GM21367 (cell line): ENCODE data around the gene PRDM16.

Experiments
- ATAC-seq: cut with Tn5 transposase; IDR thresholded peaks from one replicate; pipeline ENCODE4 v1.9.1; 2021; ENCODE audit not compliant: unreplicated experiment

Gene PRDM16

GRCh38 chr1:3290915-3291314 is 221.9 kb downstream of the PRDM16 start:
- no peak for ATAC-seq

DNA sequence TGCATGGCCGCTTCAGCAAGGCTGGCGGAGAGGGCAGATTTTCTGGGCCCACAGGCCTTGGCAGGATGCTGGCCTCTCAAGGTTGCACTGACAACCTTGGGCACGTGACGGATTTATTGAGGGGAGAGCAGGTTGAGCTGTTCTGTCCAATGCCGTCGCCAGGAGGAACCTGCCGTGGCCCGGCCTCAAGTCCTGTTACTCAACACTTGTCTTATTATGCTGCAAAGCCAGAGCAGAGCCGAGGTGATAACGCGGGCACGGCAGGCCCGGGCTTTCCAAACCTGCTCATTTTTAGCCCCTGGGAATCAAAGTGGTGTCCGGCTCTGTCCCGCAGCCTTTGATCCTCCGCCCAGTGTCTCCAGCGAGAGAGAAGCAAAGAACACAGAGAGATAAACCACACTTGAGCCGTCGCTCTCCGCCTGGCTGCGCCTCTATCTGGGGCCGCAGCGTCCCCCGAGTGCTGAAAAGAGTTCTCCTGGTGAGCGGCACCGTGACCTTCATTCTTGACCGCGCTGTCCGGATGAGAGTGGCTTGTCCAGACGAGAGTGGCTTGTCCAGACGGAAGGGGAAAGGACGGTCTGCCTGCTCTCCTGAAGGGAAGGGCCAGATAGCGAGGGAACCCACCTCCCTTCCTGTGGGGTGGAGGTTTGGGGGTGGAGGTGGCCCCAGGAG is 223.2 kb downstream of the PRDM16 start:
- ATAC-seq, result no peak

GRCh38 chr1:3292868-3293562 is 224.0 kb downstream of the PRDM16 start:
- no peak for ATAC-seq

DNA sequence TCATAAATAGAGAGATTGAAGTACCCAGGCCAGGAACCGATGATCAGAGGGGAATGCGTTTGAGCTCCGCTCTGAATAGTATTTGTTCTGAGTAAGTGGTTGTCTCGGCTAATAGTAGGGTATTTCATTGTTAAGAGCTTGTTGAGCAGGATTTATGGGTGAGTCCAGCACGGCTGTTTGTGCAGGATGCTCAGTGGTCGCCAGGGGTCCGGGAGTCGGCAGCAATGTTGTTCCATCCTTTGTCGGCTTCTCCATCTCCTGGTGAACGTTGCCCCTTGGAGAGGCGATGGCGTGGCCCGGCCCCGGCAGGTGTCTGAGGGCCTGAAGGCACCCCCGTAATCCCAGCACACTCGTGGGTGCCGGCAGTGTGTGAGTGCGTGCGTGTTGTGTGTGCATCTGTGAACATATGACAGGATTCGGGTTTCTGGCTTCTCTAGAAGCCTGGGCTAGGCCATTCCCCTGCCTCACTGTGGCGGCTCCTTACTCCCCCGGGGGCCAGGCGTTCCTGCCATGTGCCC is 224.6 kb downstream of the PRDM16 start:
- ATAC-seq, result no peak

DNA sequence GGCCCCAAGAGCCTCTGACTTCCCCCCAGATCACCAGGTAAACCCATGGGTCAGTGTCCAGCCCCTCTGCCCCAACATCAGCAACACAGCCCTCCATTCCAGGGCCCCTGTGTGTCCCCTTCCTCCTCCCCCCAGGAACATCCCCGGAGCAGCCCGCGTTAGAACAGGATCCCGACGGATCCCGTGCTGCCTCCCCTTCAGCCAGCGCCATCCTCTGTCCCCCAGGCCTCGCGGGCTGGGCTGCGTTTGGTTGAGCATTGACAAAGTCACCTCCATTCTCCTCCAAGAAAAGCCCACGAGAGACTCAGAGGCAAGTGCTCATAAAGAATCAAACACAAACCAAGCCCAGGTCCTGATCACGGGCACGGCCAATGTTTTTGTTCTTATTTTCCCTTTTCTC is 225.4 kb downstream of the PRDM16 start:
- ATAC-seq, result no peak

- ATAC-seq, result no peak
These were observed 226.8 kb downstream of the PRDM16 start for GRCh38 chr1:3295846-3296245.

- ATAC-seq, result no peak
These were observed 227.3 kb downstream of the PRDM16 start for GRCh38 chr1:3296326-3296725.

DNA sequence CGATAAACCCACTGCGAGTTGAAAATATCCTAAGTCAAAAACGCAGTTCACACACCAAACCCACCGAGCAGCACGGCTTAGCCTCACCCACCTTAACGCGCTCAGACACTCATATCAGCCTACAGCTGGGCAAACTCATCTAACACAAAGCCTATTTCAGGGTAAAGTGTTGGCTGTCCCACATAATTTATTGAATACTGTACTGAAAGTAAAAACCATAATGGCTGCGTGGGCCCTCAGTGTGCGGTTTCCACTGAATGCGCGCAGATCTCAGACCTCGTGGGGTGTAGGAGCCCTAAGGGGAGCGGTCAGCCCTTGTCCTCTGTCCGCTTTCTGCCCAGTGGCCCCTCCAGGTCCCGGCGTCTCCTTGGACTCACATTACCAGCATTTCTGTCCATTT is 227.8 kb downstream of the PRDM16 start:
- ATAC-seq, result no peak

- no peak for ATAC-seq
These were observed 228.8 kb downstream of the PRDM16 start for GRCh38 chr1:3297756-3298155.

DNA sequence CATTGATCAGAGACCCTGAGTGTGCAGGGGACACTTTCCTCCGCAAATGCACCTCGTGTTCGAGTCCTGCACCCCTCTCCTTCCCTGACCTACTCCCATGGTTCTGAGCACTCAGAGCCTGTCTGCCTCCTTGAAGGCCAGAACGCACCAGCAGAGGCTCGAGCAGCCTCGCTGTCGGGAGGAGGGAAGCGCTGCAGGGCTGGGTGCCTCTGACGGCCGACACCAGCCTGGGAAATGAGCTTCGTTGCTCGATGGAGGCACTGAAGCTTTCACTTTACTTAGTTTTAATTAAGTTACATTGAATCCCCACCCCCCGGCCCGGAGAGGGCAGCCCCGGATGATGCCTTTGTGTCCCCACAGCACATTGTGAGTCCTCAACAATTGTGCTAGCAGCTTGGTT is 229.2 kb downstream of the PRDM16 start:
- ATAC-seq, result no peak

- ATAC-seq, result no peak
These were observed 235.2 kb downstream of the PRDM16 start for GRCh38 chr1:3304246-3304645.

DNA sequence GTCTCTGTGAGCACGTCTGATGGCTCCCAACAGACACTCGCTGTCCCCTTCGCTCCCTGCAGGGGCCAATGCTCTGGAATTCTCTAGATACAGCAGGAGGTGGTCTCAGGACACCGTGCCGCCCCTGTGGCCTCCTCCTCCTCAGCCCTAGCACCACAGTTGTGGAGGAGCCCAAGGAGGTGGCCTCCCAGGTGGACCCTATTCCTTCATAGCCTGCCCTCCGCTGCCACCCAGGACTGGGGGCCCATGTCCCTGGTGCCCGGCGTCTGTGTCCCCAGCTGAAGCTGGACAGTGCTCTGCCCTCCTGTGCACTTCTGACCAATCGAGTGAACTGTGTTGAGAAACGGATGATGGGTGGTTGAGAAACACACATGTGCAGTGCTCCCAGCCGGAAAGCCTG is 235.7 kb downstream of the PRDM16 start:
- no peak for ATAC-seq

GRCh38 chr1:3305156-3305555 is 236.2 kb downstream of the PRDM16 start:
- no peak for ATAC-seq

GRCh38 chr1:3306583-3307291 is 237.7 kb downstream of the PRDM16 start:
- ATAC-seq, result no peak

DNA sequence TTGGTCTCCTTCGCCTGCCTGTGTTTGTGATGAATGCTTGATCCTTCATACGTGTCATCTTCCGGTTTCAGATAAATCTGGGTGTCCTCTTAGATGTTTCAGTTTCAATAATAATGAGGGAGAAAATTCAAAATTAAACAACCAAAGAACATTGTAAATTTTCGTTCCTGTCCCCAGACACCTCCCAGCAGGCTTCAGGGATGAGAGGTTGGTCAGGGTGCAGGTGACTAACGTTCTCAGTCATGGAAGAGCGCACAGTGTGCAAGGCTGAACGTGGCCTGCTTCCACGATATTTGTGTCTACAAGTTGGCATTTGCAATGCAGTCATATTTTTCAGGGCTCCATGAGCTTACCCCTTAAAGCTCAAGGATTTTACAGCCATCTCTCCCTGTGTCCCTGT is 238.4 kb downstream of the PRDM16 start:
- no peak for ATAC-seq

GRCh38 chr1:3308053-3308452 is 239.1 kb downstream of the PRDM16 start:
- no peak for ATAC-seq

DNA sequence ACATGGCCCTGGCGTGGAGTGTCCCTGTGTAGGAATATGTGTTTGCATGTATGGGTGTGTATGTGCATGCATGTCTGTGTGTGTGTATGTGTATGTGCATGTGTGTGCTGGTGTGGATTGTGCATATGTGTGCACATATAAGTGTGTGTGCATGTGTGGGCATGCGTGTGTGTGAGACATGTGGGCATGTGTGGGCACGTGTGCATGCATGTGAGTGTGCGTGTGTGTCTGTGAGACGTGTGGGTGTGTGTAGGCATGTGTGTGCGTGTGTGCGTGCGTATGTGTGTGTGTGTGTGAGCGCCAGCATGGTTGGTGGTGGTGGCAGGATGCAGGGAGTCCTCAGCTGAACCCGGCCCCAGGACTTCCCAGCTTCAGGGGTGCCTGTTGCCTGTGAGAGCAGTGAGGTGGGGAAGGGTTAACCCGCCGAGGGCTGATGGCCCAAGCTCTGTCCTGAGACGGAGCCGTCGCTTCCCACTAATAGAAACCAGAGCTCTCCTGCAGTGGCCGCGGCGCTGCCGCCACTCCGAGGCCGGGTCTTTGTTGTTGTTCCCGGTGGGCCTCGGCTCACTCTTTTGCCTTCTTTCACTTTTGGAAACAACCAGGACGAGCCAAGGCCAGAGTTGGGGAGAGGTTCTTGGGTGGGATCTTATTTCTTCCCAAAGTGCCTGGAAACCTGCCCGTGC is 241.9 kb downstream of the PRDM16 start:
- no peak for ATAC-seq

DNA sequence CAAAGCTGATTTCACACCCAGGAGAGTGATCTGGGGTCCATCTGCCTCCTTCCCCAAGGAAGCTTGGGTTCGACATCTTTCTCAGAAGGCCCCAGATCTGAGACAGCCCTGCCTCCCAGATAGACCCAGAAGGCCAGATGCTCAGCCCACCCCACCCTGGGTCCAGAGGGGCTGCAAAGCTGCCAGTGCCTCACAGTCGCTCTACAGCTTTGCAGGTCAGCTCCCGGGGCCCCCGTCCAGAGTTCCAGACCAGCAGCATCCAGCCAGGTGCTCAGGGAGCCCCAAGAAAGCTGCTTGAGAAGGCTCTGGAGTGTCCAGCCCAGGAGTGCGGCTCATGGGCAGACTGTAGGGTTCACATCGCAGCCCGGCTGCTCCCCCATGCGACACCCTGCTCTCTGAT is 242.7 kb downstream of the PRDM16 start:
- no peak for ATAC-seq

DNA sequence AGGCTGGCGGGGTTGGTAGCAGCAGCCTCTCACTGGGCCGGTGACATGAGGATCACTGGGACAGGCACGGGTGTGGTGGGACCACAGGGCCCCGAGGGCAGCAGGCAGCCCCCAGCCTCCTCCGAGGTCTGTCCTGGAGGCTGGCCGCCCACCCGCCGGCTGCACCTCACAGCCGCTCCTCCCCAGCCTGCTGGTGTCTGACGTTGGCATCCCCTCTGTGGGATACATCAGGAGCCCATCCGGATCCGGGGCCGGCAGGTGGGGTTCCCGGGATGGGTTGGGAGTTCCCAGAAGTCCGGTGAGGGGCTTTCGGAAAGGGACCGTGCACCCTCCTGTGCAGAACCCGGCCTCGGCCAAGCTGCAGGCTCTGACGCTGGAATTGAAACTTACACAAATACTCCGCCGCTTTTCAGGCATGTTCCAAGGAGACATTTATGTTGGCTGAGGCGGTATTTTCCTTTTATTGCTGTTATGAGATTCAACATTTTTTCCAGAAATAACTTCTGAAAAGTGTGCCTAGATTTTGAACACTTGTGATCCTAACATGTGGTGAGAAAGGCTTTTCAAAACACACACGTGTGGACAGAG is 243.4 kb downstream of the PRDM16 start:
- ATAC-seq, result no peak

DNA sequence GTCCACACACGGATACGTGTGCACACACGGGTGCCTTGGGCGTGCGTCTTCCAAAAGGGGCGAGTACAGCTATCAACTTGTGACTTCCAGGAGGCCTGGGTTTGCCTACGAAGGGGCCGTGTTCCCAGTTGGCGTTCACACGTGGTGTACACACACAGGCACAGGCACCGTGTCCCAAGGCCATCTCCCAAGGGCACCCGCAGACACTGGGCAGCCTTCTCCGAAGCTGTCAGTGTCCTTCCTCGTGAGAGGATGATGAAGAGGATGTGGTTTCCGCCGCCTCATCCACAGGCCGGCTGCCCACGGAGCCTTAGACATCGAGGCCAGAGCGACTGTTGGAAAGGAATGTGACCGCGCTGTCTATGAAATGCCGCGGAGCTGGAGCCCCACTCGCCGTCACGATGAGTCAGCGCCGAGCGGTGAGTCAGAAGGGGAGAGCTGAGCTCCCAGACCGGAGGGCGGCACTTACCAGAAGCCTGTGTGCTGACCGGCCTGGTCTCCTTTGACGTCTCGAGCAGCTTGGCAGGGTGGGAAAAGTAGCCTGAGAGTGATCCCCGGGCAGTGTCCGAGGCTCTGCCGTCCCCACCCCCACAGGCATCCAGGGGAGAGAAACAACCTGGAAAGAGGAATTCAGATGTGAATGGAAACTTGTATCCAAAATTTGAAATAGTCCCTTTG is 244.0 kb downstream of the PRDM16 start:
- ATAC-seq, result no peak

GRCh38 chr1:3313576-3313950 is 244.6 kb downstream of the PRDM16 start:
- no peak for ATAC-seq
